OCI-LY1 (cell line): Measurements from ENCODE around the gene DCC.

Experiments used
- H2AFZ ChIP-seq: fragments of 200-600 bp; sonication (generic), shearing (Covaris generic); 2 replicates; pipeline ENCODE4 v1.6.0; 2014; ENCODE audit warnings: antibody characterized with exemption, mild to moderate bottlenecking, low read length
- H3F3A ChIP-seq: fragments of 200-600 bp; sonication (generic), shearing (Covaris generic); 2 replicates; pipeline ENCODE4 v1.6.0; 2014; ENCODE audit warnings: mild to moderate bottlenecking, antibody characterized with exemption, low read length, moderate library complexity; ENCODE audit not compliant: insufficient read depth
- H3K27ac ChIP-seq: fragments of 200-600 bp; sonication (generic); 2 replicates; pipeline ENCODE4 v1.5.1; 2014; ENCODE audit warnings: low read length, mixed run types, mild to moderate bottlenecking, low read depth; ENCODE audit not compliant: poor library complexity, severe bottlenecking
- H3K27me3 ChIP-seq: fragments of 200-600 bp; sonication (generic); 2 replicates; pipeline ENCODE4 v1.6.0; 2014; ENCODE audit warnings: antibody characterized with exemption, mild to moderate bottlenecking, low read length, moderate library complexity; ENCODE audit not compliant: insufficient read depth
- H3K36me3 ChIP-seq: fragments of 200-600 bp; sonication (generic); 2 replicates; pipeline ENCODE4 v1.6.1; 2014; ENCODE audit warnings: mild to moderate bottlenecking, antibody characterized with exemption, low read length, moderate library complexity, mixed read lengths; ENCODE audit not compliant: insufficient read depth
- H3K4me1 ChIP-seq: fragments of 200-600 bp; sonication (generic); 2 replicates; pipeline ENCODE4 v1.5.1; 2014; ENCODE audit warnings: mild to moderate bottlenecking, low read length, moderate library complexity; ENCODE audit not compliant: insufficient read depth, severe bottlenecking
- H3K4me2 ChIP-seq: fragments of 200-600 bp; sonication (generic), shearing (Covaris generic); 2 replicates; pipeline ENCODE4 v1.6.1; 2014; ENCODE audit warnings: low read length
- H3K4me3 ChIP-seq: fragments of 200-600 bp; sonication (generic); 2 replicates; pipeline ENCODE4 v1.5.1; 2014; ENCODE audit warnings: low read length, low read depth, mild to moderate bottlenecking, mixed read lengths; ENCODE audit not compliant: poor library complexity, severe bottlenecking
- H3K79me2 ChIP-seq: fragments of 200-600 bp; shearing (Covaris generic); 2 replicates; pipeline ENCODE4 v1.6.1; 2016; ENCODE audit warnings: mixed run types, low read length, mixed read lengths; ENCODE audit not compliant: insufficient read depth
- H3K9ac ChIP-seq: fragments of 200-600 bp; sonication (generic), shearing (Covaris generic); 2 replicates; pipeline ENCODE4 v1.6.1; 2014; ENCODE audit warnings: mild to moderate bottlenecking, low read length, mixed read lengths
- H3K9me2 ChIP-seq: fragments of 200-600 bp; sonication (generic), shearing (Covaris generic); 2 replicates; pipeline ENCODE4 v1.6.1; 2014; ENCODE audit warnings: low read depth, mild to moderate bottlenecking, low read length, mixed read lengths
- H3K9me3 ChIP-seq: fragments of 200-600 bp; shearing (Covaris generic); 2 replicates; pipeline ENCODE4 v1.6.1; 2014; ENCODE audit warnings: low read length, mixed read lengths
- H4K20me1 ChIP-seq: fragments of 200-600 bp; sonication (generic), shearing (Covaris generic); 2 replicates; pipeline ENCODE4 v1.6.0; 2016; ENCODE audit warnings: mild to moderate bottlenecking, low read length; ENCODE audit not compliant: insufficient read depth
- CTCF ChIP-seq: fragments of 200-600 bp; sonication (generic), shearing (Covaris generic); IDR thresholded peaks from 2 replicates; pipeline ENCODE4 v1.5.1; 2017; ENCODE audit warnings: mild to moderate bottlenecking, antibody characterized with exemption, low read length, moderate library complexity, mixed read lengths
- EZH2 ChIP-seq: fragments of 200-600 bp; sonication (generic), shearing (Covaris generic); IDR thresholded peaks from 2 replicates; pipeline ENCODE4 v1.8.0; 2017; ENCODE audit warnings: borderline replicate concordance, mixed run types, mild to moderate bottlenecking, antibody characterized with exemption, low read length, moderate library complexity, mixed read lengths

The DCC gene

DNA sequence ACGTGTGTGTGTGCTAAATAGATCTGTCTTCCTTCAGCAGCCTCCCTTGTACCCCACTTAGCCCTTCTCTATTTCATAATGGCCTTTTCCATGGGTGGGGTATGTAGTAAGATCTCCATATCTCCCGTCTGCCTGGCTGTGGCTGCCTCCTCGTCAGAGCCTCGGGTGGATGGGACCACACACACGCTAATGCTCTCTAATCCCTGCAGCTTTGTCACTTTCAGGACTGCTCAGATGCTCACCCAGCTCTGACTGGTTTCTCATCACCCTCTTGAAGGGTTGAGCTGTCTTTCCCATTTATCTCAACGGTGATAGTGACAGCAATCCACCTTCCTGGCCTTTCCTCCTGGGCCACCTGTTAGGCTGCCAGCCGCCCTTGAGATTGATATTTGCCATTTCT is 95.3 kb downstream of the DCC start:
- Histone ChIP-seq H3K9me2 (no peaks in the 10 kb centered on the region), H3K27me3 (no peaks in the 10 kb centered on the region), H3K9me3 (no peaks in the 10 kb centered on the region), H3F3A (no peaks in the 10 kb centered on the region), H3K27ac (no peak overlapping the region), H3K4me2 (no peak overlapping the region), H2AFZ (no peak overlapping the region), H3K4me3 (no peak overlapping the region), H3K4me1 (no peaks in the 10 kb centered on the region), H3K36me3 (no peaks in the 10 kb centered on the region), H4K20me1 (no peaks in the 10 kb centered on the region), H3K79me2 (no peaks in the 10 kb centered on the region), H3K9ac (no peak overlapping the region)
- TF ChIP-seq CTCF (no peak), EZH2 (no peak)

GRCh38 chr18:52437161-52437560 is 97.2 kb downstream of the DCC start:
- H3K4me2 ChIP-seq: no peak overlapping the region
- no peak overlapping the region for H3K9ac ChIP-seq
- H3K36me3 ChIP-seq: no peaks in the 10 kb centered on the region
- no peaks in the 10 kb centered on the region for H3F3A ChIP-seq
- no peaks in the 10 kb centered on the region for H3K9me2 ChIP-seq
- H3K27me3 ChIP-seq: no peaks in the 10 kb centered on the region
- no peaks in the 10 kb centered on the region for H4K20me1 ChIP-seq
- H3K4me3 ChIP-seq: no peak overlapping the region
- H3K27ac ChIP-seq: no peak overlapping the region
- no peaks in the 10 kb centered on the region for H3K9me3 ChIP-seq
- no peak for TF ChIP-seq CTCF
- no peak for TF ChIP-seq EZH2
- no peaks in the 10 kb centered on the region for H3K4me1 ChIP-seq
- no peak overlapping the region for H2AFZ ChIP-seq
- H3K79me2 ChIP-seq: no peaks in the 10 kb centered on the region

DNA sequence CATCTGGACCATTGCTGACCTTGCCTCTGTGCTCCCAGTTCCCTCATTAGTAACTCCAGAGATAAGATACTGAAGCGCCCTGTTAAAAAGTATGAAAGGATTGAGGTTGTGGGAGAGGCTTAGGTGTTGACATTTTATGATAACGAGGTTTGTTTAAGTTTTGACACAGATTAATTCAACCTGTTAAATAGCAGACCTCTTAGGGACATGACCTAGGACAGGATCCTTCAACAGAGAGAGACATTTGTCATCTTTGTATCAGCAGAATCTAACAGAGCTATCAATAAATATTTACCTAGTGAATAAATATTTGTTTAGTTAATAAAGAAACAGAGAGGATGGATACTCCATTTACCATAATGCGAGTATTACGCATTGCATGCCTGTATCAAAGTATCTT is 99.5 kb downstream of the DCC start:
- Histone ChIP-seq H3K4me1 (no peaks in the 10 kb centered on the region), H3K4me2 (no peak overlapping the region), H3K27ac (no peak overlapping the region), H4K20me1 (no peaks in the 10 kb centered on the region), H3K79me2 (no peaks in the 10 kb centered on the region), H3K4me3 (no peak overlapping the region), H2AFZ (no peak overlapping the region), H3F3A (no peaks in the 10 kb centered on the region), H3K9me2 (no peaks in the 10 kb centered on the region), H3K9me3 (no peaks in the 10 kb centered on the region), H3K36me3 (no peaks in the 10 kb centered on the region), H3K27me3 (no peaks in the 10 kb centered on the region), H3K9ac (no peak overlapping the region)
- TF ChIP-seq CTCF (no peak), EZH2 (no peak)
